Measurements from ENCODE around the gene TRAPPC14. TPM values are rescaled to one million over a fixed set of nuclear protein-coding genes. Genes with fewer than 3 reads are reported as not detected.

Gene TRAPPC14
- total and polyA plus RNA-seq, 2 experiments from 2014 or later = 5.8 to 7.0 TPM

DNA sequence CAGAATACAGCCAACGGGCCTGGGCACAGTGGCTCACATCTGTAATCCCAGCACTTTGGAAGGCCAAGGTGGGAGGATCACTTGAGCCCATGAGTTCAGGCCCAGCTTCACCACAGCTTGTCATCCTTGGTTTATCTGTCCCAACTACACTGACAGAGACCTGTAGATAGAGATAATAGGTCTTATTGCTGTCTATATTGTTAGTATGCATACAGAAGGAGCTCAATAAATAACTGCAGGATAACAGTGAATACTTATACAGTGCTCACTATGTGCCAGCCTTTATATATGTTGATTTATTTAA is 37.8 kb downstream of the TRAPPC14 start:
- TF ChIP-seq EZH2phosphoT487 (IDR thresholded peaks at IDR 0.05; ENCODE audit: insufficient read depth, low read depth) (no peak), EZH2 (IDR thresholded peaks at IDR 0.05; ENCODE audit: insufficient read depth, poor library complexity, severe bottlenecking) (no peak)
- Histone ChIP-seq H3F3A (ENCODE audit: insufficient read depth) (peaks cover 4% of the 10 kb centered on the region), H3K9ac (peak overlapping the region; percentile 84), H3K9me2 (ENCODE audit: insufficient read depth) (no peaks in the 10 kb centered on the region), H3K36me3 (ENCODE audit: low read depth) (no peaks in the 10 kb centered on the region), H3K27me3 (replicated peaks; ENCODE audit: insufficient read depth) (no peaks in the 10 kb centered on the region), H3K4me2 (ENCODE audit: unreplicated experiment) (peak overlapping the region; percentile 76), H3K4me1 (ENCODE audit: insufficient read depth) (peaks cover 10% of the 10 kb centered on the region; the same call in 1 of the 2 replicates), H4K20me1 (ENCODE audit: insufficient read depth) (no peaks in the 10 kb centered on the region), H3K27ac (peak overlapping the region; percentile 87), H3K4me3 (peak overlapping the region; percentile 88), H3K9me3 (ENCODE audit: low read depth) (no peaks in the 10 kb centered on the region), H3K79me2 (ENCODE audit: insufficient read depth) (peaks cover 46% of the 10 kb centered on the region), H2AFZ (peak overlapping the region; percentile 86)
- WGBS, 2 experiments (ENCODE audit: low coverage in 1 of 2, low lambda C conversion rate in 2 of 2, missing lambda C conversion rate in 2 of 2) = 0% methylated on average over 1 of the region's 1 CpG
- in situ Hi-C loops (cut with MboI) = no loop called here
- no peak for DNase-seq

DNA sequence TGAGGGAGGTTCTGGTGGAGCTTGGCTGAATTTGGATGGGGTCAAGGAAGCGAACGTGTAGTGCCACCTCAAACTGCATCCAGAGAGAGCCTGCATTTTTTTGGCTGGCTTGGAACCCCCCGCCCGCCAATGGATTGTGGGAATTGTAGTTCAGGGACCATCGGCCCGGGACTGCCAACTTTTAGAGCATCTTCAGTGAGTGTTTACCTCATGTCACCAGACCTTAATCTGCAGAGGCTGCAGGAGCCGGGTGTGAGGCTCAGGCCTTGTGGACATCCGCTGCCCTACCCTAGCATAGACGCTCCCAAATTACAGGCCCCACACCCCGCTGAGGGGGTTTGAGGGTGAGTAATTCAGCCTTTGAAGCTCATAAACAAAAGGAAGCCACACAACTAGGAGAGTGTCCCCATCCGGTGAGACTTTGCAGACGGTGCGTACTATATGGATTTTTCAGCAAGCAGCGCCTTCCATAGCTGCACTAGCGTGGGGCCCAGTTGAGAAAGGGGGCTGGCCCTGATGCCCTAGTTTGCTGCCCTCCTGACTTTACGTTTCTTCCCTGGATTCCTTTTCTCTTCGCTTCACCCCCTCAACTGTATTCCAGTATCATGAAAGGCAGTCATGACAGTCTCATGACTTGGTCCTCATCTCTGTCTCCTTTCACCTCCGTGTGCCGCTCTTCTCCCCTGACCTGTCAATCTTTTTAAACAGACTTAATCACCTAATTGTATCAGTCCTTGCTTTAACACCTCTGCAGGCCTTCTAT is 38.4 kb downstream of the TRAPPC14 start:
- H3K36me3 ChIP-seq (ENCODE audit: low read depth) = no peaks in the 10 kb centered on the region
- H3K9me3 ChIP-seq (ENCODE audit: low read depth) = no peaks in the 10 kb centered on the region
- TF ChIP-seq EZH2phosphoT487 (IDR thresholded peaks at IDR 0.05; ENCODE audit: insufficient read depth, low read depth) = no peak
- TF ChIP-seq EZH2 (IDR thresholded peaks at IDR 0.05; ENCODE audit: insufficient read depth, poor library complexity, severe bottlenecking) = no peak
- whole genome bisulfite sequencing, 2 experiments (ENCODE audit: low coverage in 1 of 2, low lambda C conversion rate in 2 of 2, missing lambda C conversion rate in 2 of 2) = 6 to 11% methylated on average over 19 of the region's 19 CpGs
- no peaks in the 10 kb centered on the region for H4K20me1 ChIP-seq (ENCODE audit: insufficient read depth)
- H3K27me3 ChIP-seq (replicated peaks; ENCODE audit: insufficient read depth) = no peaks in the 10 kb centered on the region
- H3F3A ChIP-seq (ENCODE audit: insufficient read depth) = peaks cover 4% of the 10 kb centered on the region
- H2AFZ ChIP-seq = peak overlapping the region; percentile 86
- in situ Hi-C loops (cut with MboI) = no loop called here
- peak overlapping the region; percentile 87 for H3K27ac ChIP-seq
- peak overlapping the region; percentile 88 for H3K4me3 ChIP-seq
- peak overlapping the region; percentile 76 for H3K4me2 ChIP-seq (ENCODE audit: unreplicated experiment)
- H3K4me1 ChIP-seq (ENCODE audit: insufficient read depth) = peaks cover 10% of the 10 kb centered on the region; the same call in 1 of the 2 replicates
- peak overlapping the region; percentile 84 for H3K9ac ChIP-seq
- H3K79me2 ChIP-seq (ENCODE audit: insufficient read depth) = peaks cover 43% of the 10 kb centered on the region
- no peaks in the 10 kb centered on the region for H3K9me2 ChIP-seq (ENCODE audit: insufficient read depth)
- DNase-seq = peak; percentile 83

DNA sequence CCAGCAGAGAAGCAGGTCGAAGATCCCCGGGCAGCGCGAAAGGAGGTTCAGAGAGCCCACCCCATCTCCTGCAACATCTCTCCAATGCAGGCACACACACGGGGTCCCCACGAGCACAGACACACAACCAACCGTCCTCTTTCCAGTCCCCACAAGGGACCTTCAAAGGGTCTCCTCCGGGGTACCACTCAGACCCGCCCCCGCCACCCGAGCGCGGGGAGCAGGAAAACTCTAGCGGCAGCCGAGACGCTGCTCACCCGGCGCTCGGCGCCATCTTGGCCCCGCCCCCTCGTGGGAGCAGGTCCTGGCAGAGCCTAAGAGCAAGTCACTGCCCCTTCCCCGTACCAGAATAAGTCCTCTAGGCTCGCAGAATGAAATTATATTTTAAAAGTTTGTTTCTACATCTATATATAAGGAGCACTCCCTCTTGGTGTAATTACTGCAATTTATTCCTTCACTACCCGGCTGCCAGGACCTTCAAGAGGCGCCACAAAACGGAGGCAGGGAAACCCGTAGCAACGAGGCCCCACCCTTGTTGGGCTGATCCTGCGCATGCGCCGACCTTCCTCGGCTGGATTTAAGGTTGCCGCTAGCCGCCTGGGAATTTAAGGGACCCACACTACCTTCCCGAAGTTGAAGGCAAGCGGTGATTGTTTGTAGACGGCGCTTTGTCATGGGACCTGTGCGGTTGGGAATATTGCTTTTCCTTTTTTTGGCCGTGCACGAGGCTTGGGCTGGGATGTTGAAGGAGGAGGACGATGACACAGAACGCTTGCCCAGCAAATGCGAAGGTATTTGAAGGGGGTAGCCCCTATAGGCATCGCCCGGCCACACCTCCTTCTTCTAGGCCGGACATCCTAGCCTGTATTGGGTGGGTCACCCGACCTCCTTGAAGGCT is 39.2 kb downstream of the TRAPPC14 start, which contains the start of the genes CNPY4 and TAF6:
Gene CNPY4 (plus strand): TSS at position 563 of the 898 bp plus-strand sequence. CDS start 111 bp downstream, at position 674.
Gene TAF6 (minus strand): TSS at position 287 of the 898 bp plus-strand sequence. CDS start 5,149 bp downstream, outside the sequence.
- Histone ChIP-seq H3F3A (ENCODE audit: insufficient read depth) (peaks cover 4% of the 10 kb centered on the region), H3K79me2 (ENCODE audit: insufficient read depth) (peaks cover 43% of the 10 kb centered on the region), H3K9ac (peak within 1 kb of the TSS; percentile 84), H3K9me2 (ENCODE audit: insufficient read depth) (no peaks in the 10 kb centered on the region), H3K27me3 (replicated peaks; ENCODE audit: insufficient read depth) (no peaks in the 10 kb centered on the region), H3K4me2 (ENCODE audit: unreplicated experiment) (peak within 1 kb of the TSS; percentile 76), H4K20me1 (ENCODE audit: insufficient read depth) (no peaks in the 10 kb centered on the region), H3K4me3 (peak within 1 kb of the TSS; percentile 88), H3K27ac (peak within 1 kb of the TSS; percentile 87), H3K9me3 (ENCODE audit: low read depth) (no peaks in the 10 kb centered on the region), H3K36me3 (ENCODE audit: low read depth) (no peaks in the 10 kb centered on the region), H2AFZ (peak within 1 kb of the TSS; percentile 86), H3K4me1 (ENCODE audit: insufficient read depth) (peaks cover 10% of the 10 kb centered on the region; the same call in 1 of the 2 replicates)
- TF ChIP-seq EZH2phosphoT487 (IDR thresholded peaks at IDR 0.05; ENCODE audit: insufficient read depth, low read depth) = no peak
- TF ChIP-seq EZH2 (IDR thresholded peaks at IDR 0.05; ENCODE audit: insufficient read depth, poor library complexity, severe bottlenecking) = no peak
- WGBS, 2 experiments (ENCODE audit: low coverage in 1 of 2, low lambda C conversion rate in 2 of 2, missing lambda C conversion rate in 2 of 2) = 1% methylated on average over 46 to 49 of the region's 49 CpGs
- DNase-seq = peak; percentile 97
- in situ Hi-C loops (cut with MboI) = no loop called here

GRCh38 chr7:100118388-100119071 is 40.0 kb downstream of the TRAPPC14 start:
- H3K4me1 ChIP-seq (ENCODE audit: insufficient read depth) = peaks cover 10% of the 10 kb centered on the region; the same call in 1 of the 2 replicates
- H3K4me2 ChIP-seq (ENCODE audit: unreplicated experiment) = peak overlapping the region; percentile 76
- peak overlapping the region; percentile 87 for H3K27ac ChIP-seq
- H3F3A ChIP-seq (ENCODE audit: insufficient read depth) = peaks cover 4% of the 10 kb centered on the region
- WGBS, 2 experiments (ENCODE audit: low coverage in 1 of 2, low lambda C conversion rate in 2 of 2, missing lambda C conversion rate in 2 of 2) = 17% methylated on average over 18 of the region's 18 CpGs
- peak overlapping the region; percentile 88 for H3K4me3 ChIP-seq
- H3K9ac ChIP-seq = peak overlapping the region; percentile 84
- DNase-seq = no peak
- peak overlapping the region; percentile 86 for H2AFZ ChIP-seq
- no peaks in the 10 kb centered on the region for H3K9me3 ChIP-seq (ENCODE audit: low read depth)
- no peaks in the 10 kb centered on the region for H3K36me3 ChIP-seq (ENCODE audit: low read depth)
- H3K79me2 ChIP-seq (ENCODE audit: insufficient read depth) = peaks cover 43% of the 10 kb centered on the region
- no peaks in the 10 kb centered on the region for H3K27me3 ChIP-seq (replicated peaks; ENCODE audit: insufficient read depth)
- TF ChIP-seq EZH2 (IDR thresholded peaks at IDR 0.05; ENCODE audit: insufficient read depth, poor library complexity, severe bottlenecking) (no peak), EZH2phosphoT487 (IDR thresholded peaks at IDR 0.05; ENCODE audit: insufficient read depth, low read depth) (no peak)
- H4K20me1 ChIP-seq (ENCODE audit: insufficient read depth) = no peaks in the 10 kb centered on the region
- H3K9me2 ChIP-seq (ENCODE audit: insufficient read depth) = no peaks in the 10 kb centered on the region
- in situ Hi-C loops (cut with MboI) = no loop called here

Data from GM23248 (cell line).